HFF-Myc (cell line): ENCODE measurements around the gene SORBS1.

Experiments used
- DNase-seq: peaks from one replicate; pipeline ENCODE4 v3.0.0-alpha.2; 2011; ENCODE audit warnings: low read depth; ENCODE audit errors: extremely low read depth
- H3K4me3 ChIP-seq: replicated peaks from 2 replicates; pipeline ENCODE4 v1.5.1; 2011; ENCODE audit warnings: low read depth, mild to moderate bottlenecking, control low read depth, low read length
- TF ChIP-seq, protein P1 (sequence below): IDR thresholded peaks from 2 replicates; pipeline ENCODE4 v1.5.1; 2012; ENCODE audit warnings: mild to moderate bottlenecking, low read depth, low read length, control low read depth; ENCODE audit errors: missing control alignments

The SORBS1 gene

GRCh38 chr10:95279042-95279820 lies 281.9 kb downstream of the SORBS1 start:
- TF ChIP-seq, protein P1, sequence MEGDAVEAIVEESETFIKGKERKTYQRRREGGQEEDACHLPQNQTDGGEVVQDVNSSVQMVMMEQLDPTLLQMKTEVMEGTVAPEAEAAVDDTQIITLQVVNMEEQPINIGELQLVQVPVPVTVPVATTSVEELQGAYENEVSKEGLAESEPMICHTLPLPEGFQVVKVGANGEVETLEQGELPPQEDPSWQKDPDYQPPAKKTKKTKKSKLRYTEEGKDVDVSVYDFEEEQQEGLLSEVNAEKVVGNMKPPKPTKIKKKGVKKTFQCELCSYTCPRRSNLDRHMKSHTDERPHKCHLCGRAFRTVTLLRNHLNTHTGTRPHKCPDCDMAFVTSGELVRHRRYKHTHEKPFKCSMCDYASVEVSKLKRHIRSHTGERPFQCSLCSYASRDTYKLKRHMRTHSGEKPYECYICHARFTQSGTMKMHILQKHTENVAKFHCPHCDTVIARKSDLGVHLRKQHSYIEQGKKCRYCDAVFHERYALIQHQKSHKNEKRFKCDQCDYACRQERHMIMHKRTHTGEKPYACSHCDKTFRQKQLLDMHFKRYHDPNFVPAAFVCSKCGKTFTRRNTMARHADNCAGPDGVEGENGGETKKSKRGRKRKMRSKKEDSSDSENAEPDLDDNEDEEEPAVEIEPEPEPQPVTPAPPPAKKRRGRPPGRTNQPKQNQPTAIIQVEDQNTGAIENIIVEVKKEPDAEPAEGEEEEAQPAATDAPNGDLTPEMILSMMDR: no peak
- H3K4me3 ChIP-seq: no peak overlapping the region
- peak; percentile 38 for DNase-seq

DNA sequence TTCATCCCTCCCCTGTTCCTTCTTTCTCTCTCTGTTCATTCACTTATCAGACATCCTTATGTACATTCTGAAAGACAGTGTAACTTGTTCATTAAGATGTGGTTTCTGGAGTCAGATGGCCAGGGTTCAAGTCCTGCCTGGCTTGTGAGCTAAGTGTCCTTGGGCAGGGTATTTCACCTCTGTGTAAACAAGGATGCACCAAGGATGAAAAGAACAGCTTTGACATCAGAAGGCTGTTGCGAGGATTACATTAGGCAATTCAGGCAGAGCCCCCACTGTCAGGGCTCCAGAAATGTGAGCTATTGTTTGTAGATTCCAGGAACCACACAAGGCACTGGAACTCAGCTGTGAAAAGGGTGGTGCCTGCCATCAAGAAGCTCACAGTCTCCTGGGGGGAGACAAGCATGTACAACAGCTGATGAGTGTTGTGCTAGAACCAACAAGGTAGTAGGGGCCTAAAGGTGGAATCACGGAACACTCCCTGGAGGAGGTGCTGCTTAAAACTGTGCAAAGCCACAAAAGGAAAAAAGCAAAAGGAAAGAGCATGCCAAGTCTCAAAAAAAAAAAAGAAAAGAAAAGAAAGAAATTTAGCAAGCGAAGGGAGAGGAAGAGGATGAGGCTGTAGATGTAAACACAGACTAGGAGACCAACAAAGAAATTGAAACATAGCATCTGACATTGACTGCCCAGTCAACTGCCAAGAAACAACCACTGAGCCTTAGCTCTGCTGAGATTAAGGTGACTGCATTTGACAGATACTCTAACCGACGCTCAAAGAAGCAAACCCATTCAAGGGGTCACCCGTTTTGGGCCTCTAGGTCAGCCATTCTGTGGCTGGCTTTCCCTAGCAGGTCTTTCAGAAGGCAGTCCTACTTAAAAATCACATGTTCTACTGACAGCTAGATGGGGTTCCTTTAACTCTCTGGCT lies 282.8 kb downstream of the SORBS1 start:
- TF ChIP-seq, protein P1: no peak
- no peak for DNase-seq
- no peak overlapping the region for H3K4me3 ChIP-seq

DNA sequence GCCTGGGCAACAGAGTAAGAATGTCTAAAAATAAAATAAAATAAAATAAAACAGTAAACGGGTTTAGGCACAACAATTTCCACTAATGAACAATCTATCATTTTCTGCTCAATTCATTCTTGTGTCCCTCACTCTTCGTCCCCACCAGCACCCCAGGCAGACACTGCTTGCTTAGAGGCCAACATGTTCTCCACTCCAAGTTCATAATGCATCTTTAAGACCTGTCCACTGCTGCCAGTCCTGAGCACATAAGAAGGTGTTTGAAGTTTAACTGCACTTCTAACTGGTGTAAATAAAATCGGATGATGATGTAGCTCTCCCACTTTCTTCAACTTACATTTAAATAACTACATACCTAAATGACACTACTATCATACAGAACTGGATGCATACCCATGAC lies 283.6 kb downstream of the SORBS1 start:
- no peak for DNase-seq
- H3K4me3 ChIP-seq: no peak overlapping the region
- TF ChIP-seq, protein P1: no peak

GRCh38 chr10:95277201-95277570 lies 284.0 kb downstream of the SORBS1 start:
- TF ChIP-seq, protein P1: no peak
- no peak overlapping the region for H3K4me3 ChIP-seq
- no peak for DNase-seq

- H3K4me3 ChIP-seq: no peak overlapping the region
- no peak for DNase-seq
- TF ChIP-seq, protein P1: no peak
These were observed 284.6 kb downstream of the SORBS1 start for GRCh38 chr10:95276367-95277200.

- H3K4me3 ChIP-seq: no peak overlapping the region
- no peak for DNase-seq
- TF ChIP-seq, protein P1: no peak
These were observed 285.3 kb downstream of the SORBS1 start for GRCh38 chr10:95275726-95276366.
